HepG2 (cell line): Measurements from ENCODE around the gene TXNDC9. TPM values are rescaled to one million over a fixed set of nuclear protein-coding genes. Genes with fewer than 3 reads are reported as not detected.

Experiments used
- BCL3 ChIP-seq: sonication (generic); formaldehyde crosslinking; IDR thresholded peaks from 2 replicates; pipeline ENCODE4 v1.5.1; 2020; ENCODE audit warnings: mild to moderate bottlenecking, missing genetic modification reagents, moderate library complexity
- CREB3 ChIP-seq: sonication (generic); formaldehyde crosslinking; IDR thresholded peaks from 2 replicates; pipeline ENCODE4 v1.5.0; 2020; ENCODE audit warnings: missing genetic modification reagents
- FIP1L1 ChIP-seq: fragments of 200-400 bp; formaldehyde crosslinking; IDR thresholded peaks from 2 replicates; pipeline ENCODE4 v1.6.1; 2018; ENCODE audit warnings: low read depth, mild to moderate bottlenecking, low read length, moderate library complexity, borderline replicate concordance; ENCODE audit not compliant: insufficient read depth
- KLF15 ChIP-seq: sonication (generic); formaldehyde crosslinking; IDR thresholded peaks from 2 replicates; pipeline ENCODE4 v1.8.1; 2023; ENCODE audit warnings: borderline replicate concordance, mild to moderate bottlenecking, inconsistent platforms, missing genetic modification reagents, mixed read lengths
- SAFB2 ChIP-seq: sonication (generic); formaldehyde crosslinking; IDR thresholded peaks from 2 replicates; pipeline ENCODE4 v1.5.1; 2020; ENCODE audit warnings: missing genetic modification reagents, low read depth, mild to moderate bottlenecking, borderline replicate concordance
- TBL1XR1 ChIP-seq: fragments of 150-350 bp; IDR thresholded peaks from 2 replicates; pipeline ENCODE4 v1.6.1; 2014; ENCODE audit warnings: borderline replicate concordance, low read length; ENCODE audit not compliant: partially characterized antibody
- ZBTB7A ChIP-seq: sonication (generic); formaldehyde crosslinking; IDR thresholded peaks from 2 replicates; pipeline ENCODE4 v1.8.0; 2022; ENCODE audit warnings: mild to moderate bottlenecking, missing genetic modification reagents
- ZFX ChIP-seq: sonication (generic); formaldehyde crosslinking; IDR thresholded peaks from 2 replicates; pipeline ENCODE4 v1.4.0; 2020; ENCODE audit warnings: mild to moderate bottlenecking, low read depth, missing genetic modification reagents, moderate library complexity
- ZMAT5 ChIP-seq: sonication (generic); formaldehyde crosslinking; IDR thresholded peaks from 2 replicates; pipeline ENCODE4 v1.5.0; 2020; ENCODE audit warnings: mild to moderate bottlenecking, low read depth, missing genetic modification reagents, borderline replicate concordance
- ZNF136 ChIP-seq: sonication (generic); formaldehyde crosslinking; IDR thresholded peaks from 2 replicates; pipeline ENCODE4 v1.8.1; 2022; ENCODE audit warnings: low read depth, mild to moderate bottlenecking, moderate library complexity, missing genetic modification reagents
- ZNF256 ChIP-seq: sonication (generic); formaldehyde crosslinking; conservative IDR thresholded peaks from 2 replicates; pipeline ENCODE4 v1.4.0; 2020; ENCODE audit warnings: missing genetic modification reagents
- ZNF280D ChIP-seq: sonication (generic); formaldehyde crosslinking; IDR thresholded peaks from 2 replicates; pipeline ENCODE4 v1.5.1; 2020; ENCODE audit warnings: mild to moderate bottlenecking, missing genetic modification reagents
- ZNF33B ChIP-seq: sonication (generic); formaldehyde crosslinking; IDR thresholded peaks from 2 replicates; pipeline ENCODE4 v1.5.1; 2020; ENCODE audit warnings: mild to moderate bottlenecking, missing genetic modification reagents
- ZNF496 ChIP-seq: sonication (generic); formaldehyde crosslinking; IDR thresholded peaks from 2 replicates; pipeline ENCODE4 v1.8.1; 2023; ENCODE audit warnings: mild to moderate bottlenecking, moderate library complexity, missing genetic modification reagents; ENCODE audit not compliant: insufficient replicate concordance
- ZNF569 ChIP-seq: sonication (generic); formaldehyde crosslinking; IDR thresholded peaks from 2 replicates; pipeline ENCODE4 v1.5.0; 2020; ENCODE audit warnings: mild to moderate bottlenecking, missing genetic modification reagents, moderate library complexity, borderline replicate concordance
- ZNF775 ChIP-seq: sonication (generic); formaldehyde crosslinking; IDR thresholded peaks from 2 replicates; pipeline ENCODE4 v1.4.0; 2020; ENCODE audit warnings: missing genetic modification reagents, mild to moderate bottlenecking, moderate library complexity, borderline replicate concordance
- polyA plus RNA-seq, 8 experiments: library from polyadenylated mRNA; depleted of rRNA in 3 of 8; stranded (reverse) in 7 of 8; unstranded in 1 of 8; fragments of >200 nt; fragmentation: Illumina TruSeq in 4 of 8; extraction: Trizol in 4 of 8; gene quantifications; 2 replicates each; pipeline versions ENCODE4 v1.2.1 to v1.2.3, GENCODE V29; 2011 to 2016; ENCODE audit warnings: low read depth in 4 of 8, missing spikeins in 1 of 8, mixed read lengths in 1 of 8; ENCODE audit not compliant: insufficient read depth in 1 of 8
- total RNA-seq, 5 experiments: library from RNA; depleted of rRNA; stranded (reverse); fragments of >200 nt; fragmentation: Illumina TruSeq; extraction: Trizol; gene quantifications; 2 replicates each; pipeline ENCODE4 v1.2.3, GENCODE V29; 2016; ENCODE audit warnings: low read depth in 1 of 5
- TF ChIP-seq, protein P1 (sequence below): sonication (generic); formaldehyde crosslinking; IDR thresholded peaks from 2 replicates; pipeline ENCODE4 v1.4.0; 2020; ENCODE audit warnings: missing genetic modification reagents, mild to moderate bottlenecking, borderline replicate concordance
- TF ChIP-seq, protein P2 (sequence below): sonication (generic); formaldehyde crosslinking; IDR thresholded peaks from 2 replicates; pipeline ENCODE4 v1.5.1; 2020; ENCODE audit warnings: mild to moderate bottlenecking, missing genetic modification reagents, borderline replicate concordance

The TXNDC9 gene
- total and polyA plus RNA-seq, 2 of the 13 experiments (the other 11 are each of a cell fraction or from before 2014, with no cell fraction given): 35.2 to 94.6 TPM

DNA sequence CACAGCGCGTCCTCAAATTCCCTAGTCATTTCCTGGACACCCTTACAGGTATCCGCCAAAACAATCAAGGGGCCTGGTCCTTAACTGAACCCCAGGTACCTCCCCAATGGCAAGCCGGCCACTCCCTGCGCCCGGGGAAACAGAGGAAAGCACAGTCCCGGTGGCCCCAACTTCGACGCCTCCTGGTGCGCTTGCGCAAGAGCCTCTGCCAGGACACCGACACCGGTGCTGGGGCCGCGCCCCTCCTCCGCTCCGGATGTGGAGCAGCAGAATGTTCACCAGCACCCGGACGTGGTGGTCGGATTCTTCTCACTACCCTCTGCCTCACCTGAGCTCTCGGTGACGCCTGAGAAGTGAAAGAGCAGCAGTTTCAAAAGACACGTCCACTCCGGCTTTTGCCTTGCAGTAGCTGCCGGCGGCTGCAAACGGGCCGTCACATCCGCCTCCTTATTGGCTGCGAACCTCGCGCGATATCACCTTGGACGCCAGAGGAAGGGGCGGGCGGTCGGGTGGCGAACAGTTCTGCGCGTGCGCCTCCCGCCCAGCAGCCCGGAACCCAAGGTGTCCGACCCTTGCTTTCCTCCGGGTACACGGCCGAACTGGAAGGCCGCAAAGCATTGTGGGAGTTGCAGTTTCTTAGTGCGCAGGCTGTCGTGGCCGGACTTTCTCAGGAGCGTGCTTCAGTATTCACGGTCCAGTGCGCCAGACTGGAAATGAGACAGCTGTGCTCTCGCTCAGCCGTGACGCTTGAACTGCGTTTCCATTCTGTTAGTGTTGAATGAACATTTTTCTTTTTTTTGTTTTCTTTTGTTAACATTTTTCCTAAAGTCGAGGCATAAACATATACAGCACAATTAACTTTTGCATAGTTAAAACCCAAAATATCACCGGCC is at the start of gene TXNDC9 (continued):
- TF ChIP-seq SAFB2 (CRISPR knock-in tag): peak; percentile 93; the same call in 1 of the 2 replicates
- peak; percentile 84 for TF ChIP-seq ZBTB7A (CRISPR knock-in tag)
- TF ChIP-seq CREB3 (CRISPR knock-in tag): no peak
- TF ChIP-seq, protein P1, sequence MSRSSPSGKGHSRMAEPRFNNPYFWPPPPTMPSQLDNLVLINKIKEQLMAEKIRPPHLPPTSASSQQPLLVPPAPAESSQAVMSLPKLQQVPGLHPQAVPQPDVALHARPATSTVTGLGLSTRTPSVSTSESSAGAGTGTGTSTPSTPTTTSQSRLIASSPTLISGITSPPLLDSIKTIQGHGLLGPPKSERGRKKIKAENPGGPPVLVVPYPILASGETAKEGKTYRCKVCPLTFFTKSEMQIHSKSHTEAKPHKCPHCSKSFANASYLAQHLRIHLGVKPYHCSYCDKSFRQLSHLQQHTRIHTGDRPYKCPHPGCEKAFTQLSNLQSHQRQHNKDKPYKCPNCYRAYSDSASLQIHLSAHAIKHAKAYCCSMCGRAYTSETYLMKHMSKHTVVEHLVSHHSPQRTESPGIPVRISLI (CRISPR knock-in tag): no peak
- TF ChIP-seq ZNF569 (CRISPR knock-in tag): no peak
- peak; percentile 94; the same call in 1 of the 2 replicates for TF ChIP-seq BCL3 (CRISPR knock-in tag)
- peak; percentile 76 for TF ChIP-seq ZNF280D (CRISPR knock-in tag)
- no peak for TF ChIP-seq ZNF256
- TF ChIP-seq ZNF496 (CRISPR knock-in tag): no peak
- TF ChIP-seq ZNF775 (CRISPR knock-in tag): 0 out of 2 replicates have a peak, but pooled peaks have one; percentile 57
- TF ChIP-seq KLF15: no peak
- TF ChIP-seq, protein P2, sequence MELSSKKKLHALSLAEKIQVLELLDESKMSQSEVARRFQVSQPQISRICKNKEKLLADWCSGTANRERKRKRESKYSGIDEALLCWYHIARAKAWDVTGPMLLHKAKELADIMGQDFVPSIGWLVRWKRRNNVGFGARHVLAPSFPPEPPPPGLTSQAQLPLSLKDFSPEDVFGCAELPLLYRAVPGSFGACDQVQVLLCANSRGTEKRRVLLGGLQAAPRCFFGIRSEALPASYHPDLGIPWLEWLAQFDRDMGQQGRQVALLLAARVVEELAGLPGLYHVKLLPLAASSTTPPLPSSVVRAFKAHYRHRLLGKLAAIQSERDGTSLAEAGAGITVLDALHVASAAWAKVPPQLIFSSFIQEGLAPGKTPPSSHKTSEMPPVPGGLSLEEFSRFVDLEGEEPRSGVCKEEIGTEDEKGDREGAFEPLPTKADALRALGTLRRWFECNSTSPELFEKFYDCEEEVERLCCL (CRISPR knock-in tag): peak; percentile 28; the same call in 1 of the 2 replicates
- peak; percentile 80; the same call in 1 of the 2 replicates for TF ChIP-seq ZNF136
- TF ChIP-seq TBL1XR1: peak; percentile 38
- TF ChIP-seq ZMAT5: no peak
- peak; percentile 97 for TF ChIP-seq ZFX
- peak; percentile 89; the same call in 1 of the 2 replicates for TF ChIP-seq ZNF33B (CRISPR knock-in tag)
- TF ChIP-seq FIP1L1: 0 out of 2 replicates have a peak, but pooled peaks have one; percentile 37
